SIG-M5 treated with dmso at 0.1 percent for 504 hours (cell line): ENCODE measurements around the gene PRKAR1A.
"Not testable (repeated sequence)": the region's sequence is repeated elsewhere in the genome, so short reads cannot be mapped to it uniquely, and the experiment has no call there.

ENCODE experiments used
- DNase-seq: peaks from one replicate; lab custom pipeline; 2025; ENCODE audit not compliant: unreplicated experiment; lab: John Stamatoyannopoulos, UW

PRKAR1A gene

DNA sequence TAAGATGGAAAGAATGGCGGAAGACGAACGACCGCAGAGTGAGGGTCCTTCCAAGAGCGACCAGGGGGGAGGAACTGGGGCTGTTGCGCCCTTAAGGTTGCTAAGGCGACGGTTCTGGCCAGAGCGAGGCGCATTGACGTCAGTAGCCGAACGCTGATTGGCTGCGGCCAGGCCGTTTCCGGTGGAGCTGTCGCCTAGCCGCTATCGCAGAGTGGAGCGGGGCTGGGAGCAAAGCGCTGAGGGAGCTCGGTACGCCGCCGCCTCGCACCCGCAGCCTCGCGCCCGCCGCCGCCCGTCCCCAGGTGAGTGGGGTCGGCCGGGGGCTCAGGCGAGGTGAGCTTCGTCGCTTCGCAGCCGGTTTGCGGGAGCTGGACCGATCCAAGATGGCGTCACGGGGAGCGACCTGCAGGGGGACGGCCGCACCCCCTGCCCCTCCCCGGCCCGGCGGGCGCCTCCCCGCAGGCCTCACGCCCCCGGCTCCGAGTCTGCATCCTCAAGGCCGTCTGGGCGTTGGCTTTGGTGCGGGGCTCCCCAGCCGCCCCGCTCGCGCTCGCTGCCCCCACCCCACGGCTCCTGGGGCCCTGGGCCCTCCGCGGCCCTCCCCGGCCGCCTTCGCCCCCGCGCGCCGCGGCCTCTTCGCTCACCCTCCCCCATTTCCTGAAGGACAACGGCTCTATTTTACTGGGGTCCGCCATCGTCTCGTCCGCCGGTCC lies at the start of gene PRKAR1A:
Gene PRKAR1A (plus strand): TSS at position 184 of the 713 bp plus-strand sequence. CDS start 2,970 bp downstream, outside the sequence.
- DNase-seq, result peak; percentile 95

- DNase-seq, result no peak
Measured at GRCh38 chr17:68463211-68464019, 48.8 kb upstream of the PRKAR1A start.

DNA sequence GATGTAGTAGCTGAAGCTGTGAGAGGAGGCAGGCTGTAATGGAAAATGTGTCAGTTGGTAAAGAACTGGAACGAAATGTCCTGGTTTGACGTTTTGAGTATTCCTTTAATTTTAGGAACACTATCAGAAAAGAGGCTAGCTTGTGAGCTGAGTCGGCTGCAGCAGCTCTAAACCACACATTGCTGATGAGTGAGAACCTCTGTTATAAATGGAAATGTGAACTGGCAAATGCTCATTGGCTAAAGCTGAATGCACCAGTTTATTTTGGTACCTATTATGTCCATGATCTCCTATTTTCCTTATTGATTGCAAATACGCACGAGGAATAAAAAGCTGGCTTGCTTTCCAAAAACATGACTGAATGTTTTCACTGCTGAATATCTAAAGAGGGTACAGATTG lies 43.9 kb upstream of the PRKAR1A start:
- no peak for DNase-seq

- DNase-seq, result no peak
Measured at GRCh38 chr17:68468788-68469187, 43.4 kb upstream of the PRKAR1A start.

GRCh38 chr17:68470961-68471360 lies 41.3 kb upstream of the PRKAR1A start:
- DNase-seq, result no peak

DNA sequence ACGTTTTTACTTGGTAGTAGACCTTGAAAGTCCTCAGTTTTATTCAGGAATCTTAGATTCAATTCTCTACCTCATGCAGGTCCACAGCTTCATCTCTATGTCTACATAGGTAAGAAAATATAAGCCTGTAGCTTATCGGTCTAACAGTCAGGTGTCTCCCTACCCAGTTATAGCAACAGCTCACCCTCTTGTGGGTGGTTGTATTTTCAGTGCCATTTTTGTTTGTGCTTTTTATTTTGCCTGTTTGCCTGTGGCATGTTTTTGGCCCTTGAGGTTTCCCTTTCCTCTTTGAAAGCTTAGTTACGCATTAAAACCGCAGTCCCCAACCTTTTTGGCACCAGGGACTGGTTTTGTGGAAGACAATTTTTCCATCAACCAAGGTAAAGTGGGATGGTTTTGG lies 31.3 kb upstream of the PRKAR1A start:
- no peak for DNase-seq

DNA sequence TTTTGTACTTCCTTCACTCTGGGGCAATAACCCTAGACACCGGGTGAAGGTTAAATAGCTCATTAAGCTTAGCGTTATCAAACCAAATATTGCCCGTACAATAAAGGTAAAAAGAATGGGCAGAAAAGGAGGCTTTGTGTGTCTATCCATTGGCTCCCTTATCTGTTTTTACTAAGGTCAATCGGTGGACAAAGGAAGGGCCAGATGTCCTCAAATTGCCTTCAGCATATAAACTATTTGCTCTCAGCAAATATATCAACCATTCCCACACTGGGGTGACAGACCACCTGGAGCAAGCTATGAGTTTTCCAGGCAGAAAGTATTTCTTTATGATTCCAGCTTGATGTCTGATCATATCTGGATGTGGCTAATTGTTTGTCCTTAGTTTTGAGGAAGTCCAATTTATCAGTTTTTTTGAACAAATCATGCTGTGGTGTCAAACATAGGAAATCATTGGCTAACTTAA lies 29.6 kb upstream of the PRKAR1A start:
- DNase-seq, result no peak

- DNase-seq, result no peak
Measured at GRCh38 chr17:68484458-68484857, 27.8 kb upstream of the PRKAR1A start.

DNA sequence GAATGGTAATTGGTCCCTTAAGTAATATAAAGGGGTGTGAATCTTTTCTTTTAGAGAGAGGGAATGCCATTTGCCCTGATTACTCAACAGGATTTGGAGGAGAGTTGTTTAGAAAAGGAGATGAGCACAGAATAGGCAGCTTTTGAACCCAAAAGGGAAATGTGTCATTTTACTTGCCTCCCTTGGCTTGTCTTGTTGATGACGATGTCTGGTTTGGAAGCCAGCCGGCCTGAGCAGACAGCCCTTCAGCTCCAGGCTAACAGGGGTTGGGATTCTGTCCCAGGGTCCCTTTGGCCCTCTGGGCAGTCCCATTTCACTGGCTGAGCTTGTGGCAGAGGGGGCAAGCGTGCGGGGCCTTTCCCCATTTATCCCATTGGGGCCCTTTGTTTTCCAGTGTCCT lies 22.3 kb upstream of the PRKAR1A start:
- DNase-seq, result no peak

DNA sequence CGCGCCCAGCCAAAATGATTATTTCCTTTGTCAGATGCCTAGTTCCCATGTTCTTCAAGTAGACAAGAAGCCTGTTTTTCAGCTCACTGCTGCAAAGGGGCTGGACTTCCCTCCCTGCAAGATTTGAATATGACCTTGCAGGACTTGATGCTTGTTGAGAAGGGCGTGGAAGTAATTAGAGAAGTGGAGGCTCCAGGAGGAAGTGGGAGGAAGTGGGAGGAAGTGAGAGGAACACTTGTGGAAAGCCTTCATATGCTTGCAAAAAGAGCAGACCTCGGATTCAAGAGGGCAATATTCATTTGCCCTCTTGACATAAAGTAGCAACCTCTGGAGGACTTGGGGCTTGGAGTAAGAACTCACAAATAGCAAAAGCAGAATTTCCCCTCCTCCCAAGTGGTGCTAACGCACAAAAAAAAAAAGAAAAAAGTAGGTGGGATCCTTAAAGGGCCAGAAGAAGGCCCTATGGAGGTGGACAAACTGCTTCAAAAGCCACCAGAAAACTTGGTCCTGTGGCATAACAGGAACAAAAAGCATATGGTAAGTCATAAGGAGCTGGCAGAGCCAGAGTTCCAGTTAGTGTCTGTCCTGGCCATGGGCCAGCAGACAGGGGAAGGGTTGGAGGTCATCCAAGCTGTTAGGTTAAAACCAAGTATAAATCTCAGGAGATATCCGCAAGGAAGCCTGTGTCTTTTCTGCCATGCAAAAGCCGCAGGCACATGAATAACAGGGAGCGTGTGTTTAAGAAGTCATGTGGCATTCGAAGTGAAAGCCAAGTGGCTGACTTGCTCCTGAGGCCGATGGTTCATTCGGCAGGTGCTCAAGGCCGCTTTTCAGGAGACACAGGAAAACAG lies 20.6 kb upstream of the PRKAR1A start:
- DNase-seq, result peak; percentile 93

DNA sequence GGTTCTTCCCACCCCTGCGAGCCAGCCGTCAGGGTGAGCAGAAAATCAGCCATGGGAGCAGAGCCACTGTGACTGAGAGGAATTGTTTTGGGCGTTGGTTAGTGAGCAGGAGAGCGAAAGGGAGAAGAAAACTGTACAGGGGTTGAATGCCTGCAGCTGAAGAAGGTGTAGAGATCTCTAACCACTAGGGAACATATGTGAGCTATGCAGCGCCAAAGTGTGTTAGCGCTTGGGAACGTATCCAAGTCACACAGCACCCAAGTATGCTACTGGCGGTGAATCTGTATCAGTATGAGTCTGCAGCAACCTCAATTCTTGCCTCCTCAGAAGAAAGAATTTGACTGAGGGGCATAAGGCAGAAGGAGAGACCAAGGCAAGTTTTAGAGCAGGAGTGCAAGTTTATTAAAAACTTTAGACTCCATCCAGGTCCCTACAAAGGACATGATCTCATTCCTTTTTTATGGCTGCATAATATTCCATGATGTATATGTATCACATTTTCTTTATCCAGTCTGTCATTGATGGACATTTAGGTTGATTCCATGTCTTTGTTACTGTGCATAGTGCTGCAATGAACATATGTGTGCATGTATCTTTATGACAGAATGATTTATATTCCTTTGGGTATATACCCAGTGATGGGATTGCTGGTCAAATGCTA lies 19.7 kb upstream of the PRKAR1A start:
- DNase-seq, result not testable (repeated sequence)

DNA sequence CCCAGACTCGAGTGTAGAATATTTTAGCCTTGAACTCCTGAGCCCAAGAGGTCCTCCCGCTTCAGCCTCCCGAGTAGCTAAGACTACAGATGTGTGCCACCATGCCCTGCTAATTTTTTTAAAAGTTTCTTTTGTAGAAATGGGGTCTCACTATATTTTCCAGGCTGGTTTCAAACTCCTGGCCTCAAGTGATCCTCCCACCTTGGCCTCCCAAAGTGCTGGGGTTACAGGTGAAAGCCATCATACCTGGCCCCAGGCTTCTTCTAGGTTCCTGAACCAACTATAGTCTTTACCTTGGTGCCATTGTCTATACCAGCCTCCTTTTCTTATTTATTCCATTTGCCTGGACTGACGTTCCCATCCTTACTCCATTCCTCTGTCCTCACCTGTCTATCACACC lies 17.1 kb upstream of the PRKAR1A start:
- DNase-seq, result no peak

GRCh38 chr17:68497885-68498319 lies 14.3 kb upstream of the PRKAR1A start:
- peak; percentile 93 for DNase-seq

DNA sequence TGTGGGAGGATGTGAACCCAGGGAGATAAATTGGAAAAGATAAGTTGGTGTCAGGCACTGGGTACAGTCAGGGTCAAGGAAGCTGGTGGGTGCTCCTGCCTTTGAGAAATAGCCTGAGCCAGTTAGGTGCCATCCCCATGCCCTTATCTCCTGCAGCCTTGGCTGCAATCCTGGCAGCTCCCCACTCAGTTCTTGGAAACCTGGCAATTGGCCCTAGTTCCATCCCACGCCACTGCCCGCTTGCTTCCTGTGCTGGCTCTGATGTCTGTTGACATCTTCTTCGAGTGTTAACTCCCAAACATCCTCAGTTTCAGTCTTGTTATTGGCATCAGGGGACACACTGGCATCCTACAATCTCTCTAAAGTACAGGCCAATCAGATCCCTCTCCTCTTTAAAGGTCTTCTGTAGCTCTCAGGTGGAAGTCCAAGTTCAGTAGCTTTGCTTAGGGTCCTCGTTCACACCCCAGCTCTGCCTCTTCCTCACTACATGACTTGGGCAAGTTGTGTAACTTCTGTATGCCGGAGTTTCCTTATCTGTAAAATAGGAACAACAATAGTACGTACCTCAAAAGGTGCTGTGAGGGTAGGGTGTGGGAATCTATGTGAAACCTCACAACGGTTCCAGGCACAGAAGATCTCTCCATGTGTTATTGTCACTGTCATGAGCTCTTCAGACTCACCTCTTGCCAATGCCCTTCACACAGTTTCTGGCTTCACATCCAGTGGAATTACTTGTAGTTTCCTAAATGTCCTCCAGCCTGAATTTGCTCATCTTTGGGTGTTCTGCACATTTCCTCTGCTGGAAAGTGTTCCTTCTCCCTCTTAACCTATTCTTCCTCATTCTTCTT lies 13.5 kb upstream of the PRKAR1A start:
- DNase-seq, result peak; percentile 57

DNA sequence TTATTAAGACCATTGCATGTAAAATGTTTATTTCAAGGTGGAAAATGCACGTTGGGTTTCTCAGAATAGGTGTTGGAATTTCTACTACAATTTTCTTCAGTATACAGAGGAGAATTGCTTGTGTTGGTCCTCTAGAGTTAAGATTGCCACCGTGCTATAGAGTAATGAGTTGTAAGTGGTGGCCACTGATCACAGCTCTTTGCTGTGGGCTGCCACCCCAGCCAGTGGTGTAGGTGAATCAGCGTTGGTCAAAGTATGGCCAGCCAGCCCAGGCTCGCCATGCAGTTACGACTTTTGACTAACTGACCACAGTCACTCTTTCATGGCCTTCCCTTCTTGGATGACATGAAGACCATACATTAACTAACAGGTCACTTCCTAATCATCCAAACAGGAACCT lies 12.6 kb upstream of the PRKAR1A start:
- no peak for DNase-seq

- no peak for DNase-seq
Measured at GRCh38 chr17:68501074-68501473, 11.2 kb upstream of the PRKAR1A start.

DNA sequence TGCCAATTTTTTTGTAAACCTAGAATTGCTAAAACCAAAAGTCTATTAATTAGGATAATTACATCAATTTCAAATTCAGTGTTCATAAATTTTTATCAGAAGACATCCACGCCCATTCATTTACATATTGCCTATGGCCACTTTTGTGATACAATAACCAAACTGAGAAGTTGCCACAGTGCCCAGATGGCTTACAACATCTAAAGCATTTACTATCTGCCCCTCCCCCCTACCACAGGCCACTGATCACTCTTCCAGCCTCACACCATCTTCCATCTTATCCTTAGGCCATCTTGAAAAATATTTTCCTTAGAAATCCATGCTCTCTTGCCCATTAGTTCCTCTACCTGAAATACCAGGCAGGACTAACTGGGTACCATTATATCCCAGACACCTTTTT lies 6.3 kb upstream of the PRKAR1A start:
- DNase-seq, result no peak

DNA sequence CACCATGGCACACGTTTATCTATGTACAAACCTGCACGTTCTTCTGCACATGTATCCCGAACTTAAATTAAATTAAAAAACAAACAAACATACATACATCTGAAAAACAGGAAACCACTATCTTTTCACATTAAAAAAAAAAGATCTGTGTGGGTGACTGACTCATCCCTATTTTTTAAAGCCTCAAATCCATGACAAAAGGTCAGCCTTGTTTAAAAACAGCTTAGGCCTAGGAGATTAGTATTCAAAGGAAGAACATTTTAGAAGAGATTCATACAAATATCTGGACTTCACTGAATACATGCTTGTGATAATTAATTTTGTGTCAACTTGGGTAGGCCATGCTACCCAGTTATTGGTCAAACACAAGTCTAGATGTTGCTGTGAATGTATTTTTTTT lies 4.7 kb upstream of the PRKAR1A start:
- DNase-seq, result no peak

DNA sequence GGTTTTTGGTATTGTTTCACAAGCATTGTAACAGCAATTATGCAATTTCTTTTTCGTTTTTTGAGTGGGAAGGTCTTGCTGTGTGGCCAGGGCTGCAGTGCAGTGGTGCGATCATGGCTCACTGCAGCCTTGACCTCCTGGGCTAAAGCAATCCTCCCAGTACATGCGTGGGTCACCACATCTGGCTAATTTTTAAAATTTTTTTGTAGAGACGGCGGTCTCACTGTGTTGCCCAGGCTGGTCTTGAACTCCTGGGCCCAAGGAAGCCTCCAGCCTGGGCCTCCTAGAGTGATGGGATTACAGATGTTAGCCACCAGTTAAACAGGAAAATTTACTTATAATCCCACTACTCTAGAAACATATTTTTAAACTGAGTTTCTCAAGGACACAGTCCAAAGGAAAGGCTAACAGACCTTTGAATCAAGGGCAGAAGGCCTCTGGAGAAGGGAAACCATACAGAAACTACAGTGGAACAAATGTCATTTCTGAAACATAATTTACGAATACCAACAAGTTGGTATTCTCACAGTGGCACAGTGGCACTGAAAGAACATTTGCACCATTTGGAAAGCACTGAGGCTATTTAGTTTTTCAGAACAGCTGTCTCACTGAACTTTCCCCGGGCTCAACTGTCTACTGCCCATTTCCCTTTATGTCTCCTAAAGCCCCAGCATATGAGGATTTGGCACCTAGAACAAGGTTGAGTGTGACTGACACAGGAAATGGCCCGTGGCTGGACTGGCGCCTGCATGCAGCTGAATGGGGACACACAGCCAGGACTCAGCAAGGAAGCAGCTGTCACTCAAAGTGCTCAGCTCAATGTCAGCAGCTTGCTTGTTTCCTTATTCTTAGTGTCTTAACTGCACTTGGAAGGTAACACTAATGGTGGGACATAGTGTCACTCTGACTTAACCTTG lies 2.8 kb upstream of the PRKAR1A start:
- DNase-seq, result no peak
